ENCODE results near the gene CCDC158. TPM values are rescaled to one million over a fixed set of nuclear protein-coding genes. Genes with fewer than 3 reads are reported as not detected.

Gene CCDC158
- total and polyA plus RNA-seq, 2 experiments from 2014 or later, result 0.21 to 0.27 TPM

DNA sequence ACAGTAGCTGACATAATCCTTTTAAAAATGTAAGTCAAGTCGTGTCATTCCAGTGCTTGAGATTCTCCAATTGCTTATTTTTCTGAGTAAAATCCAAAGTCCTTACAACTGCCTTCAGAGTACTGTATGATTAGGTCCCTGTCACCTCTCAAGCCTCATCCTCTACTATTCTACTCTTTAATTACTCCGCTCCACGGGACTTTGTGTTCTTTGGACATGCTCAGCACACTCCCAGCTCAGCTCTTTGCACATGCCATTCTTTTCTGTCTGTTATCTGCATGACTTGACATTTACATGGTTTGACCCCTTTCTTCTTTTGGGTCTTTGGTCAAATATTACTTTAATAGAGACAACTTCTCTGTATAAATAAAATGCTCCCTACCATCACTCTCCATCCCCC lies 154.3 kb downstream of the CCDC158 start:
- DNase-seq (ENCODE audit: low spot score) (no peak), ATAC-seq (no peak)
- H3K4me1 ChIP-seq (ENCODE audit: insufficient read depth), result 0 out of 2 replicates have a peak, but pooled peaks cover 4% of the 10 kb centered on the region
- no peaks in the 10 kb centered on the region for H4K20me1 ChIP-seq (replicated peaks; ENCODE audit: insufficient read depth)
- H3K4me3 ChIP-seq, result no peak overlapping the region
- no peaks in the 10 kb centered on the region for H3F3A ChIP-seq (replicated peaks; ENCODE audit: low read depth)
- TF ChIP-seq ZNF114 (CRISPR knock-in tag; IDR thresholded peaks at IDR 0.05) (no peak), ZNF462 (CRISPR knock-in tag; IDR thresholded peaks at IDR 0.05) (no peak), JUNB (IDR thresholded peaks at IDR 0.05; ENCODE audit: unreplicated experiment) (no peak), EZH2phosphoT487 (IDR thresholded peaks at IDR 0.05; ENCODE audit: unreplicated experiment) (no peak), REST (IDR thresholded peaks at IDR 0.05; ENCODE audit: unreplicated experiment) (no peak), CREB1 (CRISPR knock-in tag; IDR thresholded peaks at IDR 0.05; ENCODE audit: low read depth) (no peak), POLR2AphosphoS5 (IDR thresholded peaks at IDR 0.05; ENCODE audit: low read depth) (no peak), EZH2 (IDR thresholded peaks at IDR 0.05; ENCODE audit: low read depth, unreplicated experiment) (no peak), ZNF331 (CRISPR knock-in tag; IDR thresholded peaks at IDR 0.05; ENCODE audit: low read depth) (no peak), STAT1 (IDR thresholded peaks at IDR 0.05; ENCODE audit: unreplicated experiment) (no peak), CTCF (conservative IDR thresholded peaks at IDR 0.05; ENCODE audit: low read depth in 2 of 2) (no peak), NANOG (IDR thresholded peaks at IDR 0.05; ENCODE audit: borderline replicate concordance) (no peak)
- TF ChIP-seq, protein P1, sequence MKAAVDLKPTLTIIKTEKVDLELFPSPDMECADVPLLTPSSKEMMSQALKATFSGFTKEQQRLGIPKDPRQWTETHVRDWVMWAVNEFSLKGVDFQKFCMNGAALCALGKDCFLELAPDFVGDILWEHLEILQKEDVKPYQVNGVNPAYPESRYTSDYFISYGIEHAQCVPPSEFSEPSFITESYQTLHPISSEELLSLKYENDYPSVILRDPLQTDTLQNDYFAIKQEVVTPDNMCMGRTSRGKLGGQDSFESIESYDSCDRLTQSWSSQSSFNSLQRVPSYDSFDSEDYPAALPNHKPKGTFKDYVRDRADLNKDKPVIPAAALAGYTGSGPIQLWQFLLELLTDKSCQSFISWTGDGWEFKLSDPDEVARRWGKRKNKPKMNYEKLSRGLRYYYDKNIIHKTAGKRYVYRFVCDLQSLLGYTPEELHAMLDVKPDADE (IDR thresholded peaks at IDR 0.05), result no peak
- Mint-ChIP-seq H3K36me3 (ENCODE audit: low read depth) (no peaks in the 10 kb centered on the region; the same call in 2 of the 3 replicates), H3K4me3 (no peak overlapping the region), H3K27me3 (ENCODE audit: insufficient read depth, low read depth, poor library complexity) (peaks cover 4% of the 10 kb centered on the region), H3K27ac (no peak overlapping the region), H3K4me1 (peaks cover 4% of the 10 kb centered on the region; the same call in 2 of the 3 replicates), H3K9me3 (no peaks in the 10 kb centered on the region)
- peaks cover 28% of the 10 kb centered on the region for H3K9me2 ChIP-seq (ENCODE audit: insufficient read depth)
- H3K4me2 ChIP-seq, result no peak overlapping the region
- H3K79me2 ChIP-seq (replicated peaks; ENCODE audit: insufficient read depth), result no peaks in the 10 kb centered on the region
- no peak overlapping the region for H3K27ac ChIP-seq (ENCODE audit: low read depth)
- H3K27me3 ChIP-seq (ENCODE audit: insufficient read depth), result no peaks in the 10 kb centered on the region
- no peak overlapping the region for H2AFZ ChIP-seq
- no peaks in the 10 kb centered on the region for H3K36me3 ChIP-seq (ENCODE audit: insufficient read depth)
